NCI-H1436 (cell line): ENCODE results near the gene RFPL1.
"Not testable (repeated sequence)": the region's sequence is repeated elsewhere in the genome, so short reads cannot be mapped to it uniquely, and the experiment has no call there.

Experiments used
- DNase-seq: peaks from one replicate; lab custom pipeline; 2025; lab: John Stamatoyannopoulos, UW

The RFPL1 gene

DNA sequence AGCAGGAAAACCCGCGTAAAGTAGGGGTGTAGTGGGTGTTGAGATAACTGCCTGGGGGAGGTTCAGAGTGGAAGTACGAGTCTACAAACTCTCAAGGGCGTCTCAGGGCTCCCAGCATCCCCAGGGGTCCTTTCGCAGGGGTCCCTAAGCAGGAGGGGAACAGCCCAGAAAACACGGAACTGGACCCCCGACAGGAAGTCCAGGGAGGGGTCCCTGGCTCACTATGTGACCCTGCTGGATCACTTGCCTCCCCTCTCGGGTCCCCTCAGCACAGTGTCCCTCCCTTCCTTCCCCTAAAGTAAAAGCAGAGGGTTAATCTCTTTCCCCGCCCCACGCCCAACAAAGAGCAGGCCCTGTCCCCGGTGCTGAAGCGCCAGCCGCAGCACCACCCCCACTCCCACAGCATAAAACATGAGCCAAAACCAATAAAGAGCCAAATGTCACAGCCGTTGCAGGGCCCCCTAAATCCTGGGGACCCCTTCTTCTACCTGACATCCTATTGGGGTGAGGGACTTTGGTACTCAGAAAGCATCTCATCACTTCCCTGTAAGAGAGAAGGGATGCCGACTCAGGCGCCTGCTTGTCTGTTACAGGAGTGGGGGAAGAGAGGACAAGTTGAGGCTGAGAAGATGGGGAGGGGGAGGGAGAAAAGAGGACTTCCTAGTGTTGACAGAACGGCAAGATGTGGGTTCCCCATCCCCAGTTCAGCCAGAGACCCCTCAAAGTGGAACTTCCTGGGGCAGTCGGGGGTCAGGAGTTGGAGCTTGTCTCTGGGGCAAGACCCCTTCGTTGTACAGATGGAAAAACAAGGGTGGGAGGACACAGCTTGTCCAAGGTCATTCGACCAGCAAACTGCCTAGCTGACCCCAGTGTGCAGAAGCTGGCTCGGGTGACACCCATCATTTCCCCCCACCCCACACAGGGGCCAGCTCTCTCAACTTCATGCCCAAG is 40.2 kb downstream of the RFPL1 start:
- peak; percentile 34 for DNase-seq

DNA sequence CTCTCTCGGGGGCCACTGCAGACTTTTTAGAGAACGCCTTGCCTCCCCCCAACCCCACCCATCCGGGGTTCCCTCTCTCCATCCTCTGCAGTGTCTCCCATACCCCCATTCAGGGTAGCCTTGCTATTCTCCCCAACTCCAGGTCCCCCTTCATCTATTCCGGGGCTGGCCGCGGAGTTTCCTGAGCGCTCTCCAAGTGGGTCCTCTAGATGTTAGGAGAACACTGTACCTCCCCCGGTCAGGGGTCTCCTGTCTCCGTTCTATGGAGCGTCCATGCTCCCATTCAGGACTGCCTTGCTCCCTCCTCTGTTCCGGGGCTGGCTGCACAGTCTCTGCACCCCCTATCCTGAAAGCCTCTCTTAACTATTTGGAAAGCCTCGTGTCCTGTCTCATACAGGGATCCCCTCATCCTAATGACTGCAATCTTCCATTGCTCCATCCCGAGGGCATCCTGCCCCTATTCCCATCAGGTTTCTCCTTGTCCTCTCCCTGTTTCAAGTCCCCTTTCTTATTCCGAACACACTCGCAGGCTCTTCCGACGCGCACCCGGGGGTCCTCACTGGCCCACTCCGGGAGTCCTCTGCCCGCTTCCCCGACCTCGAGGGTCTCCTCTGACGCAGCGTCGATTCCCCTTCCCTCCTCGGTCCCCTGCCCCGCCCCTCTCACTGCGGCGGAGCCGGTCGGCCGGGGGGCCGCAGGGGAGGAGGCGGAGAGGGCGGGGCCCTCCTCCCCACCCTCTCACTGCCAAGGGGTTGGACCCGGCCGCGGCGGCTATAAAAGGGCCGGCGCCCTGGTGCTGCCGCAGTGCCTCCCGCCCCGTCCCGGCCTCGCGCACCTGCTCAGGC is 41.3 kb downstream of the RFPL1 start, which contains the start of gene NEFH:
Gene NEFH, plus strand, starts transcription at position 802 of the 845 bp plus-strand sequence. CDS start 45 bp downstream, outside the sequence.
- DNase-seq, result peak; percentile 78

DNA sequence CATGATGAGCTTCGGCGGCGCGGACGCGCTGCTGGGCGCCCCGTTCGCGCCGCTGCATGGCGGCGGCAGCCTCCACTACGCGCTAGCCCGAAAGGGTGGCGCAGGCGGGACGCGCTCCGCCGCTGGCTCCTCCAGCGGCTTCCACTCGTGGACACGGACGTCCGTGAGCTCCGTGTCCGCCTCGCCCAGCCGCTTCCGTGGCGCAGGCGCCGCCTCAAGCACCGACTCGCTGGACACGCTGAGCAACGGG is 41.8 kb downstream of the RFPL1 start:
- DNase-seq, result no peak

DNA sequence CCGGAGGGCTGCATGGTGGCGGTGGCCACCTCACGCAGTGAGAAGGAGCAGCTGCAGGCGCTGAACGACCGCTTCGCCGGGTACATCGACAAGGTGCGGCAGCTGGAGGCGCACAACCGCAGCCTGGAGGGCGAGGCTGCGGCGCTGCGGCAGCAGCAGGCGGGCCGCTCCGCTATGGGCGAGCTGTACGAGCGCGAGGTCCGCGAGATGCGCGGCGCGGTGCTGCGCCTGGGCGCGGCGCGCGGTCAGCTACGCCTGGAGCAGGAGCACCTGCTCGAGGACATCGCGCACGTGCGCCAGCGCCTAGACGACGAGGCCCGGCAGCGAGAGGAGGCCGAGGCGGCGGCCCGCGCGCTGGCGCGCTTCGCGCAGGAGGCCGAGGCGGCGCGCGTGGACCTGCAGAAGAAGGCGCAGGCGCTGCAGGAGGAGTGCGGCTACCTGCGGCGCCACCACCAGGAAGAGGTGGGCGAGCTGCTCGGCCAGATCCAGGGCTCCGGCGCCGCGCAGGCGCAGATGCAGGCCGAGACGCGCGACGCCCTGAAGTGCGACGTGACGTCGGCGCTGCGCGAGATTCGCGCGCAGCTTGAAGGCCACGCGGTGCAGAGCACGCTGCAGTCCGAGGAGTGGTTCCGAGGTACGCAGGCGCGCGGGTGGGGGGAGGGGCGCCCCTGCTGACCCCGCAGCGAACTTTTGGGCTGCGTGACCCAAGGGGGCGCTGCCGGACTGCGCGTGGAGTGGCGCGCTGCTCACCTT is 42.3 kb downstream of the RFPL1 start:
- DNase-seq, result no peak

DNA sequence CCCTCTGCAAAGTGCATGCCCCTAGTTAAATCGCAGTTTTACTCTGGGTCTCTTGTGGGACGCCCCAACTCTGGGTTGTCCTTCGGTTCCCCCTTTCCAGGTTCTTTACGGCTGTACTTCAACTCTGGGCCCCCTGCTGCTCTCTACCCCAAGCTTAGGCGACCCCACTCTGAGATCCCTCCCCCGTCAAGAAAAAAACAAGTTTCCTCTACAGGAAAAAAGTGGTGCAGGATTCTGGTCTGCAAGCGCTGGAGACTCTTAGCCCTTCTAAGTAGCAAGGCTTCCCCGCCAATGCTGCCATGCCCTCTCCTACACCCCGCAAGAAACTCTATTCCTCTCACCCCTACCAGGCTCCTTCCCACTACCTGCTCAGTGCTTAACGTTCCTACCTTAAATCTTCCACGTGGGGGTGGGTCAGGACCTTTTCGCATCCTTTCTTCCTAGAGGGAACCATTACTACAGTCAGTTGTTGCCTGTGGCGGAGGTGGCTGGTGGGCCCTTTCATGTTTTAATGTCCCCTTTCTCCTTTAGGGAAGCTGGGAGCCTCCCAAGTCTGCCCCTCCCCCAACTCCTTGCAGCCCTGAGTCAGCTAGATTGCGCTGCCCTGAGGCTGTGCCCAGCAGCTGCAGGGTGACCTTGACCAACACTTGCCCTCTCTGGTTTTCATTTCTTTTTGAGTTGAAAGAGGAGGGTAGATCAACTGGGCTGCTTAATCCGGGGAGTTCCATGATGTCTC is 43.0 kb downstream of the RFPL1 start:
- no peak for DNase-seq

DNA sequence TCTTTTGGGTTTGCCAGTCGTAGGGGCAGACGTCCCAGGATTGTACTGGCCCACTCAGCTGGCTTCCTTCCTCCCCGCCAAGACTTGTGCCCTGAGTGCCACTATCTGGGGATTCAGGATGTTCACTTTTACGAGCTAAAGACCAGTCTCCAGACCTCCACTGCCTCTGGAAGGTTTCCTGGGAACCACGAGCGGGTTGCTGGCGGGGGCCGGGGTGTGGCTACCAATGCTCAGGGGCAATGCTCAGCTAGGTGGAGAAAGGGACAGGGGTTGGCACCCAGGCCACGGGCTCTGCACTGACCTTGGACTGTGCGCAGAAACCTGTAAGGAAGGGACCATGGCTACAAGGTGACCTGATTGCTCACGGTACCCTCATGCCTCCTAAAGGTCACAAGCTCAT is 43.9 kb downstream of the RFPL1 start:
- no peak for DNase-seq

DNA sequence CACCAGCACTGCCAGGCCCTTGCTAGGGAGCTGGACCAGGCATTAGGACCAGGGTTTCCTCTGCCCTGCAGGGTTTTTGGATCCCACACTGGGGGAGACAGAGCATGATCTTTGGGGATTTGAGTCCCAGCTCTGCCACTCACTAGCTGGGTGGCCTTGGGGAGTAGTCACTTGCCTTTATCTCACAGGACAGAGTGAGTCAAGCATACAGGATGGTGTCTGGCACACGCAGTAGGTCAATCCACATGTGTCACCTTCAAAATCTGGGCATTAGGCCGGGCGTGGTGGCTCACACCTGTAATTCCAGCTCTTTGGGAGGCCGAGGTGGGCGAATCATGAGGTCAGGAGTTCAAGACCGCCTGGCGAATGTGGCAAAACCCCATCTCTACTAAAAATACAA is 44.3 kb downstream of the RFPL1 start:
- no peak for DNase-seq

DNA sequence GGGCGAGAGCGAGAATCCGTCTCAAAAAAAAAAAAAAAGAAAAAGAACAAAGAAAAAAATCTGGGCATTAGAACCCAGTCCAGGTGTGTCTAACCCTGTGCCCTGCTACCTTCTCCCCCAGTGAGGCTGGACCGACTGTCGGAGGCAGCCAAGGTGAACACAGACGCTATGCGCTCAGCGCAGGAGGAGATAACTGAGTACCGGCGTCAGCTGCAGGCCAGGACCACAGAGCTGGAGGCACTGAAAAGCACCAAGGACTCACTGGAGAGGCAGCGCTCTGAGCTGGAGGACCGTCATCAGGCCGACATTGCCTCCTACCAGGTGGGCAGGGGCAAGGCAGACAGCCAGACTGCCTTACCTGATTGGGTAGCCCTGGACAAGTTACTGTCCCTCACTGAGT is 44.9 kb downstream of the RFPL1 start:
- DNase-seq, result no peak

DNA sequence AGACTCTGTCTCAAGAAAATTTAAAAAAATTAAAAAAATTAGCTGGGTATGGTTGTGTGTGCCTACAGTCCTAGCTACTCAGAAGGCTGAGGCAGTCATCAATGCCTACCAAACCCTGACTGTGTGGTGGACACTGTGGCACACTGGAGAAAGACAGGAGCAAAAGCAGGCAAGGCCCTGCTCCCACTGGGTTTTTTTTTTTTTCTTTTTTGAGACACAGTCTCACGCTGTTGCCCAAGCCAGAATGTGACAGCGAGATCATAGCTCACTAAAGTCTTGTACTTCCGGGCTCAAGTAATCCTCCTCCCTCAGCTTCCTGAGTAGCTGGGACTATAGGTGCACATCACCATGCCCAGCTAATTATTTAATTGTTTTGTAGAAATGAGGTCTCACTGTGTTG is 46.3 kb downstream of the RFPL1 start:
- no peak for DNase-seq

DNA sequence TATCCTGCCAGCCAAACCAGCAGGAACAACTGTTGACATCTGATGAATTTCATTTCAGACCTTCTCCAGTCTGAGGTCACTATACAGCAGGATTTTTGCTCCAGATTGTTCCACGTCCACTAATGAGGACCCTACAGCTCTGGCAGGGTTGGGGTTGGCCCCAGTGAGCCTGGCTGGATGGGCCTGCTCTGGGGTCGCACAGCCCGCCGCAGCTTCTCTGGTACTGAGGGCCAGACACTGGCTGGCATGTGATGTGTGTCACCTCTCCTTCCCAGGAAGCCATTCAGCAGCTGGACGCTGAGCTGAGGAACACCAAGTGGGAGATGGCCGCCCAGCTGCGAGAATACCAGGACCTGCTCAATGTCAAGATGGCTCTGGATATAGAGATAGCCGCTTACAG is 47.1 kb downstream of the RFPL1 start:
- no peak for DNase-seq

DNA sequence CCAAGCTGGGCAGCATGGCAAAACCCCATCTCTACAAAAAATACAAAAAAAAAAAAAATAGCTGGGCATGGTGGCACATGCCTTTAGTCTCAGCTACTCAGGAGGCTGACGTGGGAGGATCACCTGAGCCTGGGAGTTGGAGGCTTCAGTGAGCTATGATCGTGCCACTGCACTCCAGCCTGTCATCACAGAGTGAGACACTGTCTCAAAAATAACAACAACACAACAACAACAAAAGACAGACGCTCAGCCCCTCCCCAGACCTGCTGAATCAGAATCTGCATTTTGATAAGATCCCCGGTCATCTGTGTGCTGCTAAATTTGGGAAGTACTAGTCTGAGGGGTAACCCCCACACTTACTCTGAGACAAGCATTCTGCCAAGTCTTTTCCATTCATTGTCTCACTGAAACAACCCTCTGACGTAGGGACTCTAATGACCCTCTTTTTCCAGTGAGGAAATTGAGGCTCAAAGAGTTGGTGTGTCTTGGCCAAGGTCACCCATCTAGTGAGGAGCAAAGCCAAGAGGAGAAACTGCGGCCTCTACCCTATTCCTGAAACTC is 49.1 kb downstream of the RFPL1 start:
- no peak for DNase-seq

DNA sequence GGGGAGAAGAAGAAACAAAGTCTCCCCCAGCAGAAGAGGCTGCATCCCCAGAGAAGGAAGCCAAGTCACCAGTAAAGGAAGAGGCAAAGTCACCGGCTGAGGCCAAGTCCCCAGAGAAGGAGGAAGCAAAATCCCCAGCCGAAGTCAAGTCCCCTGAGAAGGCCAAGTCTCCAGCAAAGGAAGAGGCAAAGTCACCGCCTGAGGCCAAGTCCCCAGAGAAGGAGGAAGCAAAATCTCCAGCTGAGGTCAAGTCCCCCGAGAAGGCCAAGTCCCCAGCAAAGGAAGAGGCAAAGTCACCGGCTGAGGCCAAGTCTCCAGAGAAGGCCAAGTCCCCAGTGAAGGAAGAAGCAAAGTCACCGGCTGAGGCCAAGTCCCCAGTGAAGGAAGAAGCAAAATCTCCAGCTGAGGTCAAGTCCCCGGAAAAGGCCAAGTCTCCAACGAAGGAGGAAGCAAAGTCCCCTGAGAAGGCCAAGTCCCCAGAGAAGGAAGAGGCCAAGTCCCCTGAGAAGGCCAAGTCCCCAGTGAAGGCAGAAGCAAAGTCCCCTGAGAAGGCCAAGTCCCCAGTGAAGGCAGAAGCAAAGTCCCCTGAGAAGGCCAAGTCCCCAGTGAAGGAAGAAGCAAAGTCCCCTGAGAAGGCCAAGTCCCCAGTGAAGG is 50.9 kb downstream of the RFPL1 start:
- not testable (repeated sequence) for DNase-seq

DNA sequence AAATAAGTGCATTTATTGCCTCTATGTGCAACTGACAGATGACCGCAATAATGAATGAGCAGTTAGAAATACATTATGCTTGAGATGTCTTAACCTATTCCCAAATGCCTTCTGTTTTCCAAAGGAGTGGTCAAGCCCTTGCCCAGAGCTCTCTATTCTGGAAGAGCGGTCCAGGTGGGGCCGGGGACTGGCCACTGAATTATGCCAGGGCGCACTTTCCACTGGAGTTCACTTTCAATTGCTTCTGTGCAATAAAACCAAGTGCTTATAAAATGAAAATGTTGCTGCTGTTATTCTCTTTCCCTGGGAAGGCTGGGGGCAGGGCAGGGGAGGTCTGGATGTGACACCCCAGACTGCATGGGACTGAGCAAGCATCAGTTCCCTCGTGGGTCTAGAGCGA is 52.6 kb downstream of the RFPL1 start:
- DNase-seq, result no peak
